Cerebellar cortex (tissue), 1 donor: Measurements from ENCODE around the gene LRCH4.

Source experiments
- DNase-seq: peaks from one replicate; pipeline ENCODE4 v3.0.0-alpha.2; 2015; ENCODE audit warnings: low spot score

LRCH4 gene

GRCh38 chr7:100585511-100586265 lies at the start of gene LRCH4:
TSS of gene LRCH4 (minus strand) at chr7:100586129. CDS start at chr7:100586100, 29 bp downstream.
- DNase-seq = peak; percentile 56

- no peak for DNase-seq
Observed at GRCh38 chr7:100632951-100633717, 47.2 kb upstream of the LRCH4 start.

- no peak for DNase-seq
Observed at GRCh38 chr7:100630066-100630465, 44.1 kb upstream of the LRCH4 start.

GRCh38 chr7:100629117-100629716 lies 43.3 kb upstream of the LRCH4 start:
- DNase-seq = peak; percentile 60

- no peak for DNase-seq
Observed at GRCh38 chr7:100627238-100627549, 41.3 kb upstream of the LRCH4 start.

GRCh38 chr7:100626530-100627237 lies 40.8 kb upstream of the LRCH4 start:
- peak; percentile 84 for DNase-seq

- no peak for DNase-seq
Observed at GRCh38 chr7:100626055-100626454, 40.1 kb upstream of the LRCH4 start.

GRCh38 chr7:100623951-100624824 lies 38.3 kb upstream of the LRCH4 start:
- no peak for DNase-seq

GRCh38 chr7:100621554-100621953 lies 35.6 kb upstream of the LRCH4 start:
- DNase-seq = no peak

GRCh38 chr7:100620804-100621203 lies 34.9 kb upstream of the LRCH4 start:
- DNase-seq = no peak

GRCh38 chr7:100620239-100620638 lies 34.3 kb upstream of the LRCH4 start:
- no peak for DNase-seq

- DNase-seq = no peak
Observed at GRCh38 chr7:100614308-100614861, 28.5 kb upstream of the LRCH4 start.

- no peak for DNase-seq
Observed at GRCh38 chr7:100613412-100614175, 27.7 kb upstream of the LRCH4 start.

- DNase-seq = no peak
Observed at GRCh38 chr7:100612730-100613390, 26.9 kb upstream of the LRCH4 start.

- DNase-seq = peak; percentile 100
Observed at GRCh38 chr7:100611983-100612729, 26.2 kb upstream of the LRCH4 start, which contains the start of gene MOSPD3. TSS of gene MOSPD3 (plus strand) at chr7:100612540. CDS start at chr7:100612792, 252 bp downstream.

GRCh38 chr7:100609958-100610357 lies 24.0 kb upstream of the LRCH4 start:
- DNase-seq = no peak

GRCh38 chr7:100607111-100607510 lies 21.2 kb upstream of the LRCH4 start:
- no peak for DNase-seq

- no peak for DNase-seq
Observed at GRCh38 chr7:100606313-100606712, 20.4 kb upstream of the LRCH4 start.
